ENCODE data around the gene JSRP1. TPM values are rescaled to one million over a fixed set of nuclear protein-coding genes. Genes with fewer than 3 reads are reported as not detected.

JSRP1 gene
- total RNA-seq, 8 experiments from 2014 or later: 0.43 to 2.0 (median 1.1) TPM

- no peak overlapping the region for H3K27ac ChIP-seq
- 33 to 94% methylated on average over 1 to 10 of the region's 33 CpGs; no CpG with 5 or more reads in 8 of the 10 experiments for WGBS, 10 experiments
- in situ Hi-C loops (cut with MboI; ENCODE audit: low pct_unique_long_range_greater_than_20kb in 2 of 9, low sequenced_read_pairs in 9 of 9, unreplicated experiment in 9 of 9): loop anchor here in 2 of 9 experiments (25.0 kb wide), 1 partner anchor 109 kb away; no protein-coding TSS in a partner anchor
- peaks cover 0 to 8% of the 10 kb centered on the region in 2 donors for H3K4me1 ChIP-seq (replicated peaks in 1 of 2)
- H3K4me3 ChIP-seq: no peak overlapping the region
- peak in 1 of 8 experiments; percentile 0 for ATAC-seq (replicated peaks in 6 of 8)
These were observed 22.4 kb upstream of the JSRP1 start for GRCh38 chr19:2278459-2279158.

GRCh38 chr19:2277138-2277537 lies 20.9 kb upstream of the JSRP1 start:
- no peak overlapping the region for H3K27ac ChIP-seq
- in situ Hi-C loops (cut with MboI; ENCODE audit: low pct_unique_long_range_greater_than_20kb in 2 of 9, low sequenced_read_pairs in 9 of 9, unreplicated experiment in 9 of 9): loop anchor here in 2 of 9 experiments (25.0 kb wide), 1 partner anchor 110 kb away; no protein-coding TSS in a partner anchor
- no peak overlapping the region for H3K4me3 ChIP-seq
- 73 to 100% (median 82%) methylated on average over 1 to 7 of the region's 9 CpGs; no CpG with 5 or more reads in 2 of the 10 experiments for WGBS, 10 experiments
- H3K4me1 ChIP-seq (replicated peaks in 1 of 2): peaks cover 14 to 20% of the 10 kb centered on the region in 2 donors
- no peak for ATAC-seq (replicated peaks in 6 of 8)

GRCh38 chr19:2276429-2276986 lies 20.3 kb upstream of the JSRP1 start:
- in situ Hi-C loops (cut with MboI; ENCODE audit: low pct_unique_long_range_greater_than_20kb in 2 of 9, low sequenced_read_pairs in 9 of 9, unreplicated experiment in 9 of 9): loop anchor here in 2 of 9 experiments (25.0 kb wide), 1 partner anchor 111 kb away; no protein-coding TSS in a partner anchor
- Histone ChIP-seq H3K27ac (no peak overlapping the region), H3K4me3 (no peak overlapping the region), H3K4me1 (replicated peaks in 1 of 2) (peaks cover 20 to 24% of the 10 kb centered on the region in 2 donors)
- ATAC-seq (replicated peaks in 6 of 8): no peak
- 76 to 100% (median 90%) methylated on average over 3 to 12 of the region's 28 CpGs; no CpG with 5 or more reads in 5 of the 10 experiments for WGBS, 10 experiments

- WGBS, 10 experiments: 93 to 100% methylated on average over 2 to 3 of the region's 74 CpGs; no CpG with 5 or more reads in 8 of the 10 experiments
- no peak overlapping the region for H3K27ac ChIP-seq
- H3K4me3 ChIP-seq: no peak overlapping the region
- H3K4me1 ChIP-seq (replicated peaks in 1 of 2): peaks cover 21 to 26% of the 10 kb centered on the region in 2 donors
- in situ Hi-C loops (cut with MboI; ENCODE audit: low pct_unique_long_range_greater_than_20kb in 2 of 9, low sequenced_read_pairs in 9 of 9, unreplicated experiment in 9 of 9): loop anchor here in 2 of 9 experiments (25.0 kb wide), 1 partner anchor 111 kb away; no protein-coding TSS in a partner anchor
- ATAC-seq (replicated peaks in 6 of 8): peak in 5 of 8 experiments; percentile 1 to 11 (median 4)
These were observed 19.6 kb upstream of the JSRP1 start for GRCh38 chr19:2275588-2276428.

- ATAC-seq (replicated peaks in 6 of 8): peak; percentile 2 to 46 (median 19)
- Histone ChIP-seq H3K4me1 (replicated peaks in 1 of 2) (peaks cover 21 to 26% of the 10 kb centered on the region in 2 donors), H3K27ac (no peak overlapping the region), H3K4me3 (no peak overlapping the region)
- in situ Hi-C loops (cut with MboI; ENCODE audit: low pct_unique_long_range_greater_than_20kb in 2 of 9, low sequenced_read_pairs in 9 of 9, unreplicated experiment in 9 of 9): loop anchor here in 2 of 9 experiments (25.0 kb wide), 1 partner anchor 112 kb away; no protein-coding TSS in a partner anchor
- 32 to 100% (median 73%) methylated on average over 1 to 6 of the region's 16 CpGs; no CpG with 5 or more reads in 4 of the 10 experiments for WGBS, 10 experiments
These were observed 18.8 kb upstream of the JSRP1 start for GRCh38 chr19:2274931-2275535.

GRCh38 chr19:2274185-2274711 lies 18.0 kb upstream of the JSRP1 start:
- no peak overlapping the region for H3K27ac ChIP-seq
- in situ Hi-C loops (cut with MboI; ENCODE audit: low pct_unique_long_range_greater_than_20kb in 2 of 9, low sequenced_read_pairs in 9 of 9, unreplicated experiment in 9 of 9): no loop called here
- WGBS, 10 experiments: 89 to 100% (median 94%) methylated on average over 1 to 7 of the region's 9 CpGs; no CpG with 5 or more reads in 5 of the 10 experiments
- H3K4me1 ChIP-seq (replicated peaks in 1 of 2): peaks cover 21 to 26% of the 10 kb centered on the region in 2 donors
- peak overlapping the region in 1 of 5 donors; percentile 95 for H3K4me3 ChIP-seq
- no peak for ATAC-seq (replicated peaks in 6 of 8)

- H3K4me3 ChIP-seq: peak overlapping the region; percentile 0 to 95 (median 22)
- WGBS, 10 experiments: 0 to 5% (median 0%) methylated on average over 1 to 16 of the region's 45 CpGs; no CpG with 5 or more reads in 2 of the 10 experiments
- peaks cover 21 to 26% of the 10 kb centered on the region in 2 donors for H3K4me1 ChIP-seq (replicated peaks in 1 of 2)
- peak in 7 of 8 experiments; percentile 4 to 34 (median 22) for ATAC-seq (replicated peaks in 6 of 8)
- in situ Hi-C loops (cut with MboI; ENCODE audit: low pct_unique_long_range_greater_than_20kb in 2 of 9, low sequenced_read_pairs in 9 of 9, unreplicated experiment in 9 of 9): no loop called here
- peak overlapping the region in 1 of 2 donors; percentile 39 for H3K27ac ChIP-seq
These were observed 17.4 kb upstream of the JSRP1 start for GRCh38 chr19:2273356-2274184.

GRCh38 chr19:2271234-2272103 lies 15.3 kb upstream of the JSRP1 start:
- WGBS, 10 experiments: 13 to 73% (median 60%) methylated on average over 1 to 6 of the region's 43 CpGs; no CpG with 5 or more reads in 5 of the 10 experiments
- Histone ChIP-seq H3K4me1 (replicated peaks in 1 of 2) (peaks cover 21 to 26% of the 10 kb centered on the region in 2 donors), H3K4me3 (peak overlapping the region; percentile 78 to 95 (median 84)), H3K27ac (peak overlapping the region; percentile 80 to 89)
- in situ Hi-C loops (cut with MboI; ENCODE audit: low pct_unique_long_range_greater_than_20kb in 2 of 9, low sequenced_read_pairs in 9 of 9, unreplicated experiment in 9 of 9): no loop called here
- ATAC-seq (replicated peaks in 6 of 8): peak in 3 of 8 experiments; percentile 0 to 1 (median 1)

- Histone ChIP-seq H3K4me1 (replicated peaks in 1 of 2) (peaks cover 21 to 26% of the 10 kb centered on the region in 2 donors), H3K27ac (peak overlapping the region; percentile 80 to 89), H3K4me3 (peak overlapping the region; percentile 78 to 95 (median 84))
- in situ Hi-C loops (cut with MboI; ENCODE audit: low pct_unique_long_range_greater_than_20kb in 2 of 9, low sequenced_read_pairs in 9 of 9, unreplicated experiment in 9 of 9): no loop called here
- peak; percentile 7 to 37 (median 15) for ATAC-seq (replicated peaks in 6 of 8)
- 0% methylated on average over 4 of the region's 88 CpGs; no CpG with 5 or more reads in 9 of the 10 experiments for WGBS, 10 experiments
These were observed 14.4 kb upstream of the JSRP1 start for GRCh38 chr19:2270423-2271233.

- peak in 5 of 8 experiments; percentile 0 to 1 (median 1) for ATAC-seq (replicated peaks in 6 of 8)
- no CpG with 5 or more reads among the region's 30 CpGs for WGBS, 10 experiments
- Histone ChIP-seq H3K27ac (peak overlapping the region; percentile 80 to 89), H3K4me1 (replicated peaks in 1 of 2) (peaks cover 20 to 21% of the 10 kb centered on the region in 2 donors), H3K4me3 (peak overlapping the region; percentile 78 to 95 (median 84))
- in situ Hi-C loops (cut with MboI; ENCODE audit: low pct_unique_long_range_greater_than_20kb in 2 of 9, low sequenced_read_pairs in 9 of 9, unreplicated experiment in 9 of 9): no loop called here
These were observed 13.9 kb upstream of the JSRP1 start for GRCh38 chr19:2270157-2270422.
